HG03457 (cell line): Measurements from ENCODE around the gene GPRASP2.

ENCODE experiments used
- ATAC-seq: cut with Tn5 transposase; IDR thresholded peaks from one replicate; pipeline ENCODE4 v1.9.1; 2021; ENCODE audit warnings: moderate number of reproducible peaks; ENCODE audit not compliant: unreplicated experiment

GPRASP2 gene

GRCh38 chrX:102744307-102744706 lies 32.1 kb downstream of the GPRASP2 start:
- no peak for ATAC-seq

- ATAC-seq, result no peak
Measured at GRCh38 chrX:102745513-102745856, 33.2 kb downstream of the GPRASP2 start.

- no peak for ATAC-seq
Measured at GRCh38 chrX:102745857-102746584, 33.8 kb downstream of the GPRASP2 start.

GRCh38 chrX:102765217-102765616 lies 53.0 kb downstream of the GPRASP2 start:
- no peak for ATAC-seq

GRCh38 chrX:102765809-102766208 lies 53.6 kb downstream of the GPRASP2 start:
- ATAC-seq, result no peak

- no peak for ATAC-seq
Measured at GRCh38 chrX:102767287-102767686, 55.0 kb downstream of the GPRASP2 start.
